Suprapubic skin (tissue), 4 donors: ENCODE data around the gene CNTROB. TPM values are rescaled to one million over a fixed set of nuclear protein-coding genes. Genes with fewer than 3 reads are reported as not detected.
A peak's percentile ranks its signal among the peaks of the same experiment; 100 is the strongest.

Experiments
- DNase-seq, 2 donors: peaks; one replicate each; pipeline ENCODE4 v3.0.0-alpha.2; 2019; ENCODE audit warnings: low spot score in 2 of 2
- H3K27ac ChIP-seq: fragments of 200-600 bp; sonication (generic); one replicate; pipeline ENCODE4 v1.5.1; 2019
- H3K27me3 ChIP-seq: fragments of 200-600 bp; sonication (generic); one replicate; pipeline ENCODE4 v1.5.1; 2019
- H3K36me3 ChIP-seq: fragments of 200-600 bp; sonication (generic); one replicate; pipeline ENCODE4 v1.5.1; 2019
- H3K4me1 ChIP-seq: fragments of 200-600 bp; sonication (generic); one replicate; pipeline ENCODE4 v1.5.1; 2019
- H3K4me3 ChIP-seq: fragments of 200-600 bp; sonication (generic); one replicate; pipeline ENCODE4 v1.5.1; 2019; ENCODE audit warnings: mild to moderate bottlenecking
- H3K9me3 ChIP-seq: fragments of 200-600 bp; sonication (generic); one replicate; pipeline ENCODE4 v1.5.1; 2019
- EP300 ChIP-seq: sonication (generic); formaldehyde crosslinking; IDR thresholded peaks from one replicate; pipeline ENCODE4 v1.6.1; 2017; ENCODE audit warnings: antibody characterized with exemption
- POLR2A ChIP-seq, 2 donors: fragments of 450-650 bp; IDR thresholded peaks; one replicate each; pipeline ENCODE4 v1.6.1; 2017; ENCODE audit warnings: antibody characterized with exemption in 2 of 2, mild to moderate bottlenecking in 2 of 2, moderate library complexity in 2 of 2
- POLR2AphosphoS5 ChIP-seq, 3 donors: sonication (generic); formaldehyde crosslinking; IDR thresholded peaks; one replicate each; pipeline ENCODE4 v1.6.1; 2017; ENCODE audit warnings: antibody characterized with exemption in 3 of 3
- WGBS: methylation state at CpG from one replicate; pipeline ENCODE4 v1.1.5; 2018; 5-methylcytosine and 5-hydroxymethylcytosine counted together
- total RNA-seq, 4 donors: library from RNA; depleted of rRNA; stranded (reverse); fragments of >200 nt; gene quantifications; one replicate each; pipeline ENCODE4 v1.1.0, GENCODE V29; 2016
- TF ChIP-seq, protein P1 (sequence below), 2 donors: fragments of 200-600 bp in 1 of 2; fragments of 450-650 bp in 1 of 2; sonication (generic) in 1 of 2; IDR thresholded peaks; one replicate each; pipeline ENCODE4 v1.5.1; 2016 to 2019; ENCODE audit warnings: antibody characterized with exemption in 2 of 2, mild to moderate bottlenecking in 1 of 2, moderate library complexity in 1 of 2

CNTROB gene
- total RNA-seq, 4 donors from 2014 or later: 23.7 to 57.0 (median 30.8) TPM

GRCh38 chr17:7897773-7898172 is 34.2 kb upstream of the CNTROB start:
- Histone ChIP-seq H3K9me3 (no peaks in the 10 kb centered on the region), H3K4me1 (peaks cover 4% of the 10 kb centered on the region), H3K27me3 (no peaks in the 10 kb centered on the region), H3K36me3 (peaks cover 89% of the 10 kb centered on the region), H3K27ac (no peak overlapping the region), H3K4me3 (no peak overlapping the region)
- no peak for DNase-seq
- WGBS: 43% methylated on average over 6 of the region's 6 CpGs
- no peak for TF ChIP-seq POLR2AphosphoS5 (IDR thresholded peaks at IDR 0.05)
- TF ChIP-seq, protein P1, sequence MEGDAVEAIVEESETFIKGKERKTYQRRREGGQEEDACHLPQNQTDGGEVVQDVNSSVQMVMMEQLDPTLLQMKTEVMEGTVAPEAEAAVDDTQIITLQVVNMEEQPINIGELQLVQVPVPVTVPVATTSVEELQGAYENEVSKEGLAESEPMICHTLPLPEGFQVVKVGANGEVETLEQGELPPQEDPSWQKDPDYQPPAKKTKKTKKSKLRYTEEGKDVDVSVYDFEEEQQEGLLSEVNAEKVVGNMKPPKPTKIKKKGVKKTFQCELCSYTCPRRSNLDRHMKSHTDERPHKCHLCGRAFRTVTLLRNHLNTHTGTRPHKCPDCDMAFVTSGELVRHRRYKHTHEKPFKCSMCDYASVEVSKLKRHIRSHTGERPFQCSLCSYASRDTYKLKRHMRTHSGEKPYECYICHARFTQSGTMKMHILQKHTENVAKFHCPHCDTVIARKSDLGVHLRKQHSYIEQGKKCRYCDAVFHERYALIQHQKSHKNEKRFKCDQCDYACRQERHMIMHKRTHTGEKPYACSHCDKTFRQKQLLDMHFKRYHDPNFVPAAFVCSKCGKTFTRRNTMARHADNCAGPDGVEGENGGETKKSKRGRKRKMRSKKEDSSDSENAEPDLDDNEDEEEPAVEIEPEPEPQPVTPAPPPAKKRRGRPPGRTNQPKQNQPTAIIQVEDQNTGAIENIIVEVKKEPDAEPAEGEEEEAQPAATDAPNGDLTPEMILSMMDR (IDR thresholded peaks at IDR 0.05): peak in 1 of 2 donors; percentile 42

GRCh38 chr17:7903154-7904103 is 28.6 kb upstream of the CNTROB start:
- Histone ChIP-seq H3K4me3 (no peak overlapping the region), H3K27ac (no peak overlapping the region), H3K36me3 (peaks cover 98% of the 10 kb centered on the region), H3K9me3 (no peaks in the 10 kb centered on the region), H3K27me3 (no peaks in the 10 kb centered on the region), H3K4me1 (no peaks in the 10 kb centered on the region)
- 78% methylated on average over 22 of the region's 22 CpGs for WGBS
- peak in 1 of 2 donors; percentile 36 for DNase-seq
- TF ChIP-seq, protein P1 (IDR thresholded peaks at IDR 0.05): no peak
- TF ChIP-seq EP300: no peak
- no peak for TF ChIP-seq POLR2AphosphoS5 (IDR thresholded peaks at IDR 0.05)
- TF ChIP-seq POLR2A (IDR thresholded peaks at IDR 0.05): no peak

GRCh38 chr17:7909089-7909488 is 22.9 kb upstream of the CNTROB start:
- no peak for TF ChIP-seq POLR2A (IDR thresholded peaks at IDR 0.05)
- H3K36me3 ChIP-seq: peaks cover 81% of the 10 kb centered on the region

GRCh38 chr17:7910281-7910680 is 21.7 kb upstream of the CNTROB start:
- Histone ChIP-seq H3K27ac (no peak overlapping the region), H3K4me1 (peaks cover 20% of the 10 kb centered on the region), H3K9me3 (no peaks in the 10 kb centered on the region), H3K27me3 (no peaks in the 10 kb centered on the region), H3K4me3 (no peak overlapping the region), H3K36me3 (peaks cover 69% of the 10 kb centered on the region)
- no peak for DNase-seq
- TF ChIP-seq POLR2AphosphoS5 (IDR thresholded peaks at IDR 0.05): no peak
- TF ChIP-seq, protein P1 (IDR thresholded peaks at IDR 0.05): no peak
- TF ChIP-seq EP300: no peak
- no peak for TF ChIP-seq POLR2A (IDR thresholded peaks at IDR 0.05)
- WGBS: 94% methylated on average over 15 of the region's 15 CpGs

More at GRCh38 chr17:7909089-7909488, 22.9 kb upstream of the CNTROB start:
- DNase-seq: no peak
- Histone ChIP-seq H3K9me3 (no peaks in the 10 kb centered on the region), H3K27ac (no peak overlapping the region), H3K4me3 (no peak overlapping the region), H3K4me1 (peaks cover 8% of the 10 kb centered on the region), H3K27me3 (no peaks in the 10 kb centered on the region)
- WGBS: 92% methylated on average over 15 of the region's 29 CpGs

DNA sequence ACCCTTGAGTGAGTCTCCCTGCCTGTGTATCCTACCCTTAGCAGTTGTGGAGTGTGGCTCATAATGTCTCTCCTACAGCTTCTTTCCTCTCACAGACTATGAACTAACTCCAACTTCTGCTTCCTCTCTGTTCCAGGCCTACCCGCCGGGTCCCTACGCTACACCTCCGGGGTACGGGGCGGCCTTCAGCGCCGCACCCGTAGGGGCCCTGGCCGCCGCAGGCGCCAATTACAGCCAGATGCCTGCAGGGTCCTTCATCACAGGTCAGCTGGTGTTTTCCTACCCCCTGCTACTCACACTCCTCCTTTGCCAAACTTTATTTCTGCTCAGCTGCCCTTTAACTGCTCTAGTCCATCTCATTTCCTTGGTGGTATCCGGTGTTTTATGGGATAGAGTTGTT is 21.3 kb upstream of the CNTROB start:
- Histone ChIP-seq H3K9me3 (no peaks in the 10 kb centered on the region), H3K27ac (no peak overlapping the region), H3K4me1 (peaks cover 24% of the 10 kb centered on the region), H3K36me3 (peaks cover 66% of the 10 kb centered on the region), H3K4me3 (no peak overlapping the region), H3K27me3 (no peaks in the 10 kb centered on the region)
- TF ChIP-seq POLR2AphosphoS5 (IDR thresholded peaks at IDR 0.05) (no peak), POLR2A (IDR thresholded peaks at IDR 0.05) (no peak), EP300 (no peak)
- TF ChIP-seq, protein P1 (IDR thresholded peaks at IDR 0.05): no peak
- 90% methylated on average over 13 of the region's 13 CpGs for WGBS
- DNase-seq: no peak
